Loucy (cell line): ENCODE results near the gene STK4.

Experiments used
- H2AFZ ChIP-seq: fragments of 200-600 bp; sonication (generic); 2 replicates; pipeline ENCODE4 v1.6.0; 2016; ENCODE audit warnings: antibody characterized with exemption, mild to moderate bottlenecking, low read length, moderate library complexity
- H3F3A ChIP-seq: fragments of 200-600 bp; 2 replicates; pipeline ENCODE4 v1.6.0; 2016; ENCODE audit warnings: antibody characterized with exemption, low read depth, mild to moderate bottlenecking
- H3K27me3 ChIP-seq: fragments of 200-600 bp; sonication (generic); 2 replicates; pipeline ENCODE4 v1.6.1; 2014; ENCODE audit warnings: low read length, mild to moderate bottlenecking; ENCODE audit not compliant: insufficient read depth, poor library complexity, severe bottlenecking
- H3K36me3 ChIP-seq: fragments of 200-600 bp; sonication (generic); 2 replicates; pipeline ENCODE4 v1.6.1; 2016; ENCODE audit warnings: low read length; ENCODE audit not compliant: insufficient read depth
- H3K4me1 ChIP-seq: fragments of 200-600 bp; sonication (generic); 2 replicates; pipeline ENCODE4 v1.5.1; 2014; ENCODE audit warnings: low read length, mild to moderate bottlenecking; ENCODE audit not compliant: insufficient read depth, poor library complexity, severe bottlenecking
- H3K4me2 ChIP-seq: fragments of 200-600 bp; sonication (generic); 2 replicates; pipeline ENCODE4 v1.6.0; 2014; ENCODE audit warnings: antibody characterized with exemption, low read length, low read depth, mild to moderate bottlenecking; ENCODE audit not compliant: poor library complexity, severe bottlenecking
- H3K4me3 ChIP-seq: fragments of 200-600 bp; sonication (generic); 2 replicates; pipeline ENCODE4 v1.5.1; 2014; ENCODE audit warnings: low read length, mild to moderate bottlenecking, mixed read lengths; ENCODE audit not compliant: poor library complexity, severe bottlenecking
- H3K79me2 ChIP-seq: fragments of 200-600 bp; sonication (generic); 2 replicates; pipeline ENCODE4 v1.6.1; 2014; ENCODE audit warnings: low read length; ENCODE audit not compliant: insufficient read depth
- H3K9ac ChIP-seq: fragments of 200-600 bp; sonication (generic); 2 replicates; pipeline ENCODE4 v1.6.0; 2014; ENCODE audit warnings: mild to moderate bottlenecking, low read depth, low read length, moderate library complexity; ENCODE audit not compliant: poor library complexity, severe bottlenecking
- H3K9me2 ChIP-seq: fragments of 200-600 bp; sonication (generic); replicated peaks from 2 replicates; pipeline ENCODE4 v1.6.1; 2016; ENCODE audit warnings: low read depth, low read length, mixed read lengths
- H3K9me3 ChIP-seq: fragments of 200-600 bp; sonication (generic); 2 replicates; pipeline ENCODE4 v1.6.1; 2014; ENCODE audit warnings: mild to moderate bottlenecking, antibody characterized with exemption, low read length, low read depth; ENCODE audit not compliant: insufficient read depth
- H4K20me1 ChIP-seq: fragments of 200-600 bp; sonication (generic); 2 replicates; pipeline ENCODE4 v1.6.0; 2014; ENCODE audit warnings: antibody characterized with exemption, low read length, mild to moderate bottlenecking; ENCODE audit not compliant: insufficient read depth, poor library complexity, severe bottlenecking
- CTCF ChIP-seq: fragments of 200-600 bp; sonication (generic); conservative IDR thresholded peaks from 2 replicates; pipeline ENCODE4 v1.5.1; 2014; ENCODE audit warnings: mild to moderate bottlenecking, antibody characterized with exemption, low read length
- EZH2phosphoT487 ChIP-seq: fragments of 200-600 bp; IDR thresholded peaks from 2 replicates; pipeline ENCODE4 v1.6.1; 2018; ENCODE audit warnings: antibody characterized with exemption, mild to moderate bottlenecking, moderate library complexity, borderline replicate concordance

The STK4 gene

GRCh38 chr20:45069261-45069660 is 102.9 kb downstream of the STK4 start:
- H3F3A ChIP-seq: no peaks in the 10 kb centered on the region
- peaks cover 10% of the 10 kb centered on the region for H3K79me2 ChIP-seq
- H3K4me2 ChIP-seq: no peak overlapping the region
- no peak overlapping the region for H3K9ac ChIP-seq
- H3K9me3 ChIP-seq: no peaks in the 10 kb centered on the region
- peaks cover 28% of the 10 kb centered on the region; the same call in 1 of the 2 replicates for H3K36me3 ChIP-seq
- H4K20me1 ChIP-seq: no peaks in the 10 kb centered on the region
- H2AFZ ChIP-seq: no peak overlapping the region
- TF ChIP-seq EZH2phosphoT487: no peak
- no peak for TF ChIP-seq CTCF
- no peaks in the 10 kb centered on the region for H3K9me2 ChIP-seq
- H3K27me3 ChIP-seq: no peaks in the 10 kb centered on the region
- no peaks in the 10 kb centered on the region for H3K4me1 ChIP-seq
- H3K4me3 ChIP-seq: no peak overlapping the region

GRCh38 chr20:45070932-45071632 is 104.8 kb downstream of the STK4 start:
- Histone ChIP-seq H4K20me1 (no peaks in the 10 kb centered on the region), H3F3A (no peaks in the 10 kb centered on the region), H3K9me2 (no peaks in the 10 kb centered on the region), H3K9me3 (no peaks in the 10 kb centered on the region), H3K4me1 (no peaks in the 10 kb centered on the region), H3K79me2 (peaks cover 3% of the 10 kb centered on the region; the same call in 1 of the 2 replicates), H3K4me2 (no peak overlapping the region), H3K27me3 (no peaks in the 10 kb centered on the region), H3K9ac (no peak overlapping the region), H3K4me3 (no peak overlapping the region), H2AFZ (no peak overlapping the region), H3K36me3 (peaks cover 43% of the 10 kb centered on the region; the same call in 1 of the 2 replicates)
- TF ChIP-seq CTCF (no peak), EZH2phosphoT487 (no peak)

- Histone ChIP-seq H3K9me2 (no peaks in the 10 kb centered on the region), H3K4me2 (no peak overlapping the region), H3K79me2 (0 out of 2 replicates have a peak, but pooled peaks cover 3% of the 10 kb centered on the region), H3K9ac (no peak overlapping the region), H3K4me1 (no peaks in the 10 kb centered on the region), H3K27me3 (no peaks in the 10 kb centered on the region), H3F3A (no peaks in the 10 kb centered on the region), H3K9me3 (no peaks in the 10 kb centered on the region), H3K4me3 (no peak overlapping the region), H3K36me3 (peaks cover 47% of the 10 kb centered on the region; the same call in 1 of the 2 replicates), H4K20me1 (no peaks in the 10 kb centered on the region), H2AFZ (no peak overlapping the region)
- TF ChIP-seq EZH2phosphoT487 (no peak), CTCF (no peak)
These were observed 105.8 kb downstream of the STK4 start for GRCh38 chr20:45072066-45072465.
